ENCODE measurements around the gene TOMM40.
"Not testable (repeated sequence)": the region's sequence is repeated elsewhere in the genome, so short reads cannot be mapped to it uniquely, and the experiment has no call there.

DNA sequence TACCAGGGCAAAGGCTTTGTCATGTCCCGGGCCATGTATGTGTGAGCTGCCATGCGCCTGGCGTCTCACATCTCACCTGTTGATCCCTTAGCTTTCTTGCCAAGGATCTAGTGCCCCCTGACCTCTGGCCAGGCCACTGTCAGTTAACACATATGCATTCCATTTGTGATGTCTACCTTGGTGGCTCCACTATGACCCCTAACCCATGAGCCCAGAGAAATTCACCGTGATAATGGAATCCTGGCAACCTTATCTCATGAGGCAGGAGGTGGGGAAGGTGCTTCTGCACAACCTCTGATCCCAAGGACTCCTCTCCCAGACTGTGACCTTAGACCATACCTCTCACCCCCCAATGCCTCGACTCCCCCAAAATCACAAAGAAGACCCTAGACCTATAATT lies 2.7 kb upstream of the TOMM40 start:
- TF ChIP-seq, protein P1, sequence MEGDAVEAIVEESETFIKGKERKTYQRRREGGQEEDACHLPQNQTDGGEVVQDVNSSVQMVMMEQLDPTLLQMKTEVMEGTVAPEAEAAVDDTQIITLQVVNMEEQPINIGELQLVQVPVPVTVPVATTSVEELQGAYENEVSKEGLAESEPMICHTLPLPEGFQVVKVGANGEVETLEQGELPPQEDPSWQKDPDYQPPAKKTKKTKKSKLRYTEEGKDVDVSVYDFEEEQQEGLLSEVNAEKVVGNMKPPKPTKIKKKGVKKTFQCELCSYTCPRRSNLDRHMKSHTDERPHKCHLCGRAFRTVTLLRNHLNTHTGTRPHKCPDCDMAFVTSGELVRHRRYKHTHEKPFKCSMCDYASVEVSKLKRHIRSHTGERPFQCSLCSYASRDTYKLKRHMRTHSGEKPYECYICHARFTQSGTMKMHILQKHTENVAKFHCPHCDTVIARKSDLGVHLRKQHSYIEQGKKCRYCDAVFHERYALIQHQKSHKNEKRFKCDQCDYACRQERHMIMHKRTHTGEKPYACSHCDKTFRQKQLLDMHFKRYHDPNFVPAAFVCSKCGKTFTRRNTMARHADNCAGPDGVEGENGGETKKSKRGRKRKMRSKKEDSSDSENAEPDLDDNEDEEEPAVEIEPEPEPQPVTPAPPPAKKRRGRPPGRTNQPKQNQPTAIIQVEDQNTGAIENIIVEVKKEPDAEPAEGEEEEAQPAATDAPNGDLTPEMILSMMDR (IDR thresholded peaks at IDR 0.05 in 4 of 5, conservative IDR thresholded peaks at IDR 0.05 in 1 of 5) = not testable (repeated sequence)
- TF ChIP-seq POLR2A (IDR thresholded peaks at IDR 0.05) = not testable (repeated sequence)
